ENCODE data around the gene GNAQ.

The GNAQ gene

DNA sequence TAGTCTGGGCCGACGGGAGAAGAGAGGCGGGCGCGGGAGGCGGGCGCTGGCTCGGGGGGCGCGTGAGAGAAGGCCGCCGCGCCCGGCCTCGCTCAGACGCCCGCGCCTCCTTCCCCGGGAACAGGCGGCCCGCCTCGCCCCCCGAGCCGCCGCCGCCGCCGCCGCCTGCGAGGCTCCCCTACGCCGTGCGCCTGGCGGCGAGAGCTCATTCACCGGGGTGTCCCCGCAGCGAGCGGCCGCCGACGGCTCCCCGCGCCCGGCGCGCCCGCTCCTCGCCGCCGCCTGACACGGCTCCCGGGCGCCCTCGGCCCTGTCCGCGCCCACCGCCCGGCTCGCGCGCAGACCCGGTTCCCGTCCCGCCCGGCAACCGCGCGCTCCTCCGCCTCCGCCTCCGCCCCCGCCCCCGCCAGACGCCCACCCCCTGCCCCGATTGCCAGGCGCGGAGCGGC lies at the start of gene GNAQ:
GNAQ (minus strand) TSS at position 368 of the 449 bp plus-strand sequence. CDS start 576 bp downstream, outside the sequence.
- DNase-seq (ENCODE audit: low read depth in 2 of 2): no peak
- TF ChIP-seq, protein P1, sequence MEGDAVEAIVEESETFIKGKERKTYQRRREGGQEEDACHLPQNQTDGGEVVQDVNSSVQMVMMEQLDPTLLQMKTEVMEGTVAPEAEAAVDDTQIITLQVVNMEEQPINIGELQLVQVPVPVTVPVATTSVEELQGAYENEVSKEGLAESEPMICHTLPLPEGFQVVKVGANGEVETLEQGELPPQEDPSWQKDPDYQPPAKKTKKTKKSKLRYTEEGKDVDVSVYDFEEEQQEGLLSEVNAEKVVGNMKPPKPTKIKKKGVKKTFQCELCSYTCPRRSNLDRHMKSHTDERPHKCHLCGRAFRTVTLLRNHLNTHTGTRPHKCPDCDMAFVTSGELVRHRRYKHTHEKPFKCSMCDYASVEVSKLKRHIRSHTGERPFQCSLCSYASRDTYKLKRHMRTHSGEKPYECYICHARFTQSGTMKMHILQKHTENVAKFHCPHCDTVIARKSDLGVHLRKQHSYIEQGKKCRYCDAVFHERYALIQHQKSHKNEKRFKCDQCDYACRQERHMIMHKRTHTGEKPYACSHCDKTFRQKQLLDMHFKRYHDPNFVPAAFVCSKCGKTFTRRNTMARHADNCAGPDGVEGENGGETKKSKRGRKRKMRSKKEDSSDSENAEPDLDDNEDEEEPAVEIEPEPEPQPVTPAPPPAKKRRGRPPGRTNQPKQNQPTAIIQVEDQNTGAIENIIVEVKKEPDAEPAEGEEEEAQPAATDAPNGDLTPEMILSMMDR (IDR thresholded peaks at IDR 0.05; ENCODE audit: low read depth, low read length): no peak

DNA sequence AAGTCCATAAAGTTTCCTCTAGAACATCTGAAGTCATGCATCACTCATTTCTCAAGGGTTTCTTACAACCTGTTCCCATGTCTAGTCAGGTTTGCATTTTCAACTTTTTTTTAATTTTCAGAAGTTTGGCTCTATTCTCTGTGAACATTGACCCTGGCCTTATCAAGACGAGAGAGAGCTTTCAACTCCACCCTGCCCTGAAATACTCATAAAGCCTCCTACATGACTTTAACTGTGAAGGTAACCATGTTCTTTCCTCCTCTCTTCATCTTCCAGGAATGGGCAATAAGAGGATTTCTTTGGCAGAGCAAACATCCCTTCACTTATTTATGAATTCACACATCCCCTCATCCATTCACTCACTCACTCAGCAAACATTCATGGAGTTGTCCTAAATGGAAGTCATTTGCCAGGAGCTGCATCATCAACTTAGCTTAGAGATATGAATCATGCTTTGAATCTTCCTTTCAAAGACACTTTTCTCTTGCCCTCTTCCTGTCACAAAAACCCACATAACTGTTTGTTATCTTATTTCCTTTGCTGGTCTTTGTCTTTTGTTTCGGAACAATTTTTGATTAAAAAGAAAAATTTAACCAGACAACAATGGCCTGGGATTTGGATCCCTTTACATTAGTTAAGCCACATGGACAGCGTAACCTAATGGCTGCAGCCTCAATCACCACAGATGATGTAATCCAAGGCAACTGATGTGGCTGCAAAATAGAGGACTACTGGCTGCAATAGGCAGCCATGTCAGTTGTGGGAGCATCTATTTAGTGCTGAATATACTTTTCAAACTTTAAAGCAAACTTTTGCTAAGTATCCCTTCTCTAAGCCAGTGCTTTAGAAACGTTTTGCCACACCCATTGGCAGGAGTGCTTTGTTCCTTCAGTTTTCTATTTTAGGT lies 43.0 kb upstream of the GNAQ start:
- peak in 1 of 2 donors; percentile 44 for DNase-seq (ENCODE audit: low read depth in 2 of 2)
- TF ChIP-seq, protein P1 (IDR thresholded peaks at IDR 0.05; ENCODE audit: low read depth, low read length): no peak
- H3K4me3 ChIP-seq (replicated peaks in 1 of 2; ENCODE audit: low read depth in 2 of 2, low read length in 2 of 2): no peak overlapping the region

More for the DNA sequence above, at the start of gene GNAQ:
- peak within 1 kb of the TSS; percentile 76 to 88 for H3K4me3 ChIP-seq (replicated peaks in 1 of 2; ENCODE audit: low read depth in 2 of 2, low read length in 2 of 2)

DNA sequence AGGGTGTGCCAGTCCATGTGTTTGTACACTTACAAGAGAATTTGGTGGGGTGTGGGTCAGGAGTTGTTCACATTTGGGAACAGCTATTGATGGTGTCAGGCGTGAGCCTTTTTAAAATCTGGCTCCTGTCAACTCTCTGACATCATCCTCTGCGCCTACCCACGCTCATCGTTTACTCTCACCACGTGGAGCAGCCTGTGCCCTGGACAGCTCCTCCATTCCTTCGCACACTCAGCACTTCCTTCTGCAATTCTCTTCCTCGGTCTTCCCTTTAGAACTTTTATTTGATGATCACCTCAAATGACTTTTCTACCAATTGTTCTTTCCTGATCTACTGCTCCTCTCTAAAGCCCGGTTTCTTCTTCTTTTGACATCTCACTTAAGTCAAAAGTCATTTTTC lies 42.1 kb upstream of the GNAQ start:
- TF ChIP-seq, protein P1 (IDR thresholded peaks at IDR 0.05; ENCODE audit: low read depth, low read length): no peak
- no peak overlapping the region for H3K4me3 ChIP-seq (replicated peaks in 1 of 2; ENCODE audit: low read depth in 2 of 2, low read length in 2 of 2)
- peak in 1 of 2 donors; percentile 12 for DNase-seq (ENCODE audit: low read depth in 2 of 2)

DNA sequence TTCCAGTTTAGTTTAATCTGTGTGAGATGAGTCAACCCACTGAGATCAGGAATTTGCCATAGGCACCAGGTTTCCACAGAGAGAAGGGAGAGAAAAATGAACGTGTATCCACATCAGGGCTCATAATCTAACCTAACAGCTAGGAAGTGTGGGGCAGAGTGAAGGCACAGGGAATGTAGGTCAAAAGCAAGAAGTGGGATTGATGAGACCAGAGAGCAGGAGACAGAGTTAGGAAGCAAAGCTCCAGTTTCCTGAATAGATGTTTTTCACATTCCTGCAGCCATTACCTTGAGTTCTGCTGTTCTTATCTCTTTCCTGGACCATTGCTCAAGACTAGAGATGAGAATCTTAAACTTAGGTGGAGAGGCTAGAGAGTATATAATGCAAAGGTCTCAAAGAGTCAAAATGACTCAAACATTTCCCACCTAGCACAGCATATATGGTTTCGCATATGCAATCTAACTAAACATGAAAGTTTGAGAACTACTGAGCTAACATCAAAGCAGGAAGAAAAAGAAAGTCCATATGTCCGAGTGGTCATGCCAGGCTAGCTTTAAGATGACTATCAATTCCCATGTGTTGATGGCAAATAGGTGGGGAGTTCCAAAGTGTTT lies 41.1 kb upstream of the GNAQ start:
- TF ChIP-seq, protein P1 (IDR thresholded peaks at IDR 0.05; ENCODE audit: low read depth, low read length): no peak
- no peak for DNase-seq (ENCODE audit: low read depth in 2 of 2)
- H3K4me3 ChIP-seq (replicated peaks in 1 of 2; ENCODE audit: low read depth in 2 of 2, low read length in 2 of 2): no peak overlapping the region

DNA sequence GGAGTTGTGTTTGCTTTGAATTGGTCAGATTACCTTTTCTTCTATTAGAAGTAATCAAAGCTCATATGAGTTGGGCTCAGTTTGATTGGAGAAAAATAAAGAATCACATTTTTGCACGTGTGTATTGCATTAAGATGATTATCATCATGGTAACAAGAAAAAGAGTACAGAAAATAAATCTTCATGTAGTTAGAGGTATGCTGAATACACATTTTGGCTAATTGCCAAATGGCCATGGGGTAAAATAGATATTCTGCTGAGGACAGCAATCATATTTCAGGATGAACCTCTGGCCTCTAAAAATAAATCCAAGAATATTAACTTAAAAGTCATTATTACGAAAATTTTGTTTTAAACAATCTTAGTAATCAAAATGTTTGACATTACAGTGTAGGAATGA lies 38.9 kb upstream of the GNAQ start:
- DNase-seq (ENCODE audit: low read depth in 2 of 2): no peak
- no peak overlapping the region for H3K4me3 ChIP-seq (replicated peaks in 1 of 2; ENCODE audit: low read depth in 2 of 2, low read length in 2 of 2)
- TF ChIP-seq, protein P1 (IDR thresholded peaks at IDR 0.05; ENCODE audit: low read depth, low read length): no peak

DNA sequence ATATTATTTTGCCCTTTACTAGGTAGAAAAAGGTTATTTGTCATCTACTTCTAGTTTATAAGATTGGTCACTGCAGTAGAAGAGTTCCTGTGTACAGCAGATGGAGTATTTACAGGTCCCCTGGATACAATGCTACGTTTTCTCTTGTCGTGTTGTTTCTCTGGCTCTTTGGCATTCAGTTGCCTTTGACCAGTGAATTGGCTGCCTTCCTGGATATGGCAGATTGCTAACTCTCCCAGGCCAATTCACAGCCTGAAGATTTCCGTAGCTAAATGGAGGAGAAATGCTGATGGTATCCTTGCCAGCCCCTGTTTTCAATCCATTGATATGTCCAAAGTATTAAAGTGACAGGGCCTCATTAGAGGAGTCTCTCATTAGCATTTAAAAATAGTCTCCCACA lies 32.5 kb upstream of the GNAQ start:
- peak; percentile 6 to 41 for DNase-seq (ENCODE audit: low read depth in 2 of 2)

More for the DNA sequence above, 32.5 kb upstream of the GNAQ start:
- TF ChIP-seq, protein P1 (IDR thresholded peaks at IDR 0.05; ENCODE audit: low read depth, low read length): no peak
- no peak overlapping the region for H3K4me3 ChIP-seq (replicated peaks in 1 of 2; ENCODE audit: low read depth in 2 of 2, low read length in 2 of 2)
